Ovary (tissue), 9 donors: ENCODE data around the gene ADARB2. TPM values are rescaled to one million over a fixed set of nuclear protein-coding genes. Genes with fewer than 3 reads are reported as not detected.

Source experiments
- DNase-seq, 5 donors: peaks; one replicate each; pipeline ENCODE4 v3.0.0-alpha.2; 2019 to 2020
- H3K27ac ChIP-seq, 2 donors: fragments of 200-600 bp; one replicate each; pipeline versions ENCODE4 v1.5.1 to v1.8.0; 2019 to 2022
- H3K27me3 ChIP-seq: fragments of 200-600 bp; one replicate; pipeline ENCODE4 v1.8.0; 2022
- H3K36me3 ChIP-seq: fragments of 200-600 bp; sonication (generic); one replicate; pipeline ENCODE4 v1.5.1; 2019
- H3K4me1 ChIP-seq: one replicate; pipeline ENCODE4 v1.8.1; 2013; ENCODE audit warnings: mild to moderate bottlenecking, moderate library complexity; ENCODE audit not compliant: insufficient read depth
- H3K4me3 ChIP-seq: fragments of 200-600 bp; sonication (generic); one replicate; pipeline ENCODE4 v1.5.1; 2017
- H3K9me3 ChIP-seq, 2 donors: fragments of 200-600 bp in 1 of 2; sonication (generic) in 1 of 2; one replicate each; pipeline versions ENCODE4 v1.5.1 to v1.8.1; 2013 to 2019; ENCODE audit warnings: mild to moderate bottlenecking in 1 of 2, moderate library complexity in 1 of 2
- EP300 ChIP-seq: sonication (generic); formaldehyde crosslinking; IDR thresholded peaks from one replicate; pipeline ENCODE4 v1.6.1; 2017; ENCODE audit warnings: antibody characterized with exemption
- POLR2A ChIP-seq: fragments of 450-650 bp; IDR thresholded peaks from one replicate; pipeline ENCODE4 v1.6.1; 2017; ENCODE audit warnings: antibody characterized with exemption, mild to moderate bottlenecking, moderate library complexity
- WGBS, 3 donors: extraction: QIAGEN DNeasy Blood & Tissue Kit in 1 of 3; methylation state at CpG; one replicate each; pipeline versions ENCODE4 v1.1.5 to v1.1.7; 2013 to 2017; 5-methylcytosine and 5-hydroxymethylcytosine counted together
- intact Hi-C, 4 donors: fragments of 100-400 bp; cut with DNase I; formaldehyde crosslinking; loops; one replicate each; pipeline versions ENCODE4 v1.11.0 to v1.15.1; 2022 to 2023
- polyA plus RNA-seq, 2 donors: library from polyadenylated mRNA; stranded (reverse); fragments of 200-250 nt in 1 of 2; fragments of 350-450 nt in 1 of 2; fragmentation: Illumina TruSeq in 1 of 2; extraction: RNeasy Lipid Tissue Mini Kit (QIAGEN cat#74804) in 1 of 2; gene quantifications; one replicate each; pipeline ENCODE4 v1.2.3, GENCODE V29; 2013 to 2014
- total RNA-seq, 7 donors: library from RNA; depleted of rRNA in 2 of 7; stranded (reverse); fragments of >200 nt in 2 of 7; fragmentation: NEBNext Ultra II Directional in 3 of 7; extraction: Animal tissue kit (Norgen Biotek cat#: 25700) in 3 of 7; gene quantifications; one replicate each; pipeline versions ENCODE4 v1.1.0 to v1.2.4, GENCODE V29; 2016 to 2023
- TF ChIP-seq, protein P1 (sequence below), 3 donors: fragments of 450-650 bp in 2 of 3; fragments of 200-600 bp in 1 of 3; IDR thresholded peaks; one replicate each; pipeline versions ENCODE4 v1.5.1 to v1.8.0; 2016 to 2022; ENCODE audit warnings: antibody characterized with exemption in 3 of 3, mild to moderate bottlenecking in 1 of 3
- donor health status: DM: no; HTN: no; CAD: no; lungs with moderate emphysema.
- donor health status: DM: no; HTN: no; CAD: no.
- donor health status: Bipolar disorder and iron deficiency.
- donor health status: DM: yes; HTN: yes; CAD: no.
- donor health status: DM: no; HTN: no; CAD: no.
- donor health status: DM: yes; HTN: yes; CAD: no.

The ADARB2 gene
- total and polyA plus RNA-seq, 9 donors, result 0.12 to 2.0 (median 0.36) TPM; not detected in 2

DNA sequence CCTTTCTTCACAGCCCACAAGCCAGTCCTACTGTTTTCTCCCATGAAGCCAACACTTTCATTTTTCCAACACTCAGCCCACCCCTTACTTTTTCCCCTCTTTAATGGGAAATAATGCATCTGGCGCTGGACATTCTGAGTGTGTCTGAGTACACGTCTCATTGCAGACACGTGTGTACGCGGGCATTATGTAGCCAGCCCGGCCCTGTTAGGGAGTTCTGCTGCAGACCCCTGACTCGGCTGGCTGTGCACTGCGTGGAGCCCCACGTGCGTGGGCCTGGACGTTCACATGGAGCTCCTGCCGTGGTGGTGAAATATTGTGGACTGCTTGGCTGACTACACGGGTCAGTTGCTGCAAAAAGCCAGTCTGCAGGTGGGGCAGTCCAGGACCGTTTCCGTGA lies 233.0 kb downstream of the ADARB2 start:
- 79 to 83% (median 81%) methylated on average over 15 of the region's 15 CpGs for WGBS, 3 donors
- TF ChIP-seq, protein P1, sequence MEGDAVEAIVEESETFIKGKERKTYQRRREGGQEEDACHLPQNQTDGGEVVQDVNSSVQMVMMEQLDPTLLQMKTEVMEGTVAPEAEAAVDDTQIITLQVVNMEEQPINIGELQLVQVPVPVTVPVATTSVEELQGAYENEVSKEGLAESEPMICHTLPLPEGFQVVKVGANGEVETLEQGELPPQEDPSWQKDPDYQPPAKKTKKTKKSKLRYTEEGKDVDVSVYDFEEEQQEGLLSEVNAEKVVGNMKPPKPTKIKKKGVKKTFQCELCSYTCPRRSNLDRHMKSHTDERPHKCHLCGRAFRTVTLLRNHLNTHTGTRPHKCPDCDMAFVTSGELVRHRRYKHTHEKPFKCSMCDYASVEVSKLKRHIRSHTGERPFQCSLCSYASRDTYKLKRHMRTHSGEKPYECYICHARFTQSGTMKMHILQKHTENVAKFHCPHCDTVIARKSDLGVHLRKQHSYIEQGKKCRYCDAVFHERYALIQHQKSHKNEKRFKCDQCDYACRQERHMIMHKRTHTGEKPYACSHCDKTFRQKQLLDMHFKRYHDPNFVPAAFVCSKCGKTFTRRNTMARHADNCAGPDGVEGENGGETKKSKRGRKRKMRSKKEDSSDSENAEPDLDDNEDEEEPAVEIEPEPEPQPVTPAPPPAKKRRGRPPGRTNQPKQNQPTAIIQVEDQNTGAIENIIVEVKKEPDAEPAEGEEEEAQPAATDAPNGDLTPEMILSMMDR (IDR thresholded peaks at IDR 0.05), result no peak
- TF ChIP-seq EP300 (no peak), POLR2A (no peak)
- DNase-seq, result no peak
- intact Hi-C loops, result no loop called here
- H3K4me1 ChIP-seq, result no peaks in the 10 kb centered on the region
- H3K4me3 ChIP-seq, result no peak overlapping the region
- no peaks in the 10 kb centered on the region for H3K9me3 ChIP-seq
- no peaks in the 10 kb centered on the region for H3K36me3 ChIP-seq
- H3K27ac ChIP-seq, result no peak overlapping the region
- no peaks in the 10 kb centered on the region for H3K27me3 ChIP-seq

DNA sequence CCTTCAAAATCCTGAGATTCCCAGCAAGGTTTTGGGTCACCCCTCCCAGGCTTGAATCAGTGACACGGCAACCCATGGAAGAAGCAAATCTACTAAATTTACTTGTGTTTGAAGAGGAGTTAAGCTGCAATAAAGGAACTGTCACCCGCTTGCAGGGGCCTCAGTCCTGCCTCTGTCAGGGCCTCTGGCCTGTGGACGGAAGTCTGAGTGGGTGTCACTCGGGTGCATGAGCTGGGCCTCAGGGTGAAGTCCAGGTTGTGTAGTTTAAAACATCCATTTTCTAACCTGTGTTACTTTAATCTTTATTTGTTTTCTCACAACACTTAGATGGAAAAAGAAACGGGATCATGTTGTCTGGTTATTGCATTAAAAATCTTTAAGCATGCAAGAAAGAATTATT lies 234.9 kb downstream of the ADARB2 start:
- no peak overlapping the region for H3K27ac ChIP-seq
- intact Hi-C loops, result no loop called here
- H3K9me3 ChIP-seq, result no peaks in the 10 kb centered on the region
- TF ChIP-seq POLR2A, result no peak
- no peak for TF ChIP-seq EP300
- TF ChIP-seq, protein P1 (IDR thresholded peaks at IDR 0.05), result no peak
- no peaks in the 10 kb centered on the region for H3K36me3 ChIP-seq
- WGBS, 3 donors, result 60 to 74% (median 73%) methylated on average over 5 of the region's 5 CpGs
- H3K4me1 ChIP-seq, result no peaks in the 10 kb centered on the region
- no peak for DNase-seq
- no peak overlapping the region for H3K4me3 ChIP-seq
- H3K27me3 ChIP-seq, result no peaks in the 10 kb centered on the region

DNA sequence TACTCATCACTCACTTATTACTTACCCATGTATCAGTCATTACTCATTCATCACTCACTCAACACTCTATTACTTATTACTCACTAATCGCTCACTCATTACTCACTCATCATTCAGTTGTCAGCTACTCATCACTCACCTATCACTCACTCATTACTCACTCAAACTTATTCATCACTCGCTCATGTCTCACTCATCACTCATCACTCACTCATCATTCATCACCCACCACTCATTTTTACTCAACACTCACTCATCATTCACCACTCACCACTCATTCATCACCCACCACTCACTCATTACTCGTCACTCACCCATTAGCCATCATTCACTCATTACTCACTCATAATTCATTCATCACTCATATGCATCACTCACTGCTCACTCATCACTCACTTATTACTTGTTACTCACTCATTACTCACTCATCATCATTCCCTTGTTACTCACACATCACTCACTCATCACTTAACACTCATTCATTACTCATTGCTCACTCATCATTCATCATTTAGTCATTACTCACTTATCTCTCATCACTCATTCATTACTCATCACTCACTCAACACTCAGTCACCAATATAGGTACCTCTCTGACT lies 237.9 kb downstream of the ADARB2 start:
- no peaks in the 10 kb centered on the region for H3K36me3 ChIP-seq
- DNase-seq, result no peak
- no peak overlapping the region for H3K27ac ChIP-seq
- 84 to 90% (median 86%) methylated on average over 3 of the region's 3 CpGs for WGBS, 3 donors
- intact Hi-C loops, result no loop called here
- TF ChIP-seq, protein P1 (IDR thresholded peaks at IDR 0.05), result no peak
- no peak for TF ChIP-seq EP300
- TF ChIP-seq POLR2A, result no peak
- H3K4me1 ChIP-seq, result no peaks in the 10 kb centered on the region
- no peaks in the 10 kb centered on the region for H3K27me3 ChIP-seq
- H3K9me3 ChIP-seq, result no peaks in the 10 kb centered on the region
- H3K4me3 ChIP-seq, result no peak overlapping the region

DNA sequence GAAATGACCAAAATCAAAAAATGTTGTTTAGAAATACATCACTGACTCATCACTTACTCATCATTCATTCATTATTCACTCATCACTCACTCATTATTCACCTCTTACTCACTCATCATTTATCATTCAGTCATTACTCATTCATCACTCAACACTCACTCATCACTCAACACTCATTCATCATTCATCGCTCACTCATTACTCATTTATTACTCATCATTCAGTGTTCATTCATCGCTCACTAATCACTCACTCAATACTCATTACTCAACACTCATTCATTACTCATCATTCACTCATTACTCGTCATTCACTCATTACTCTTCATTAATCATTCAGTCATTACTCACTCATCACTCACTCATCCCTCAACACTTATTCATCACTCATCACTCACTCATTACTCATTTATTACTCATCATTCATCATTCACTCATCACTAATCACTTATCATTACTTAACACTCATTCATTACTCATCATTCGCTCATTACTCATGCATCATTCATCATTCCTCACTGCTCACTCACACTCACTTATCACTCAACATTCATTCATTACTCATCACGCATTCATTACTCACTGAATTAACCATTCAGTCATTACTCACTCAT lies 238.5 kb downstream of the ADARB2 start:
- H3K4me1 ChIP-seq, result no peaks in the 10 kb centered on the region
- TF ChIP-seq POLR2A, result no peak
- TF ChIP-seq, protein P1 (IDR thresholded peaks at IDR 0.05), result no peak
- TF ChIP-seq EP300, result no peak
- no peak overlapping the region for H3K27ac ChIP-seq
- 91 to 93% (median 93%) methylated on average over 5 of the region's 5 CpGs for WGBS, 3 donors
- no peak overlapping the region for H3K4me3 ChIP-seq
- H3K36me3 ChIP-seq, result no peaks in the 10 kb centered on the region
- no peaks in the 10 kb centered on the region for H3K27me3 ChIP-seq
- no peaks in the 10 kb centered on the region for H3K9me3 ChIP-seq
- intact Hi-C loops, result no loop called here
- no peak for DNase-seq
